ENCODE measurements around the gene DRGX.

DRGX gene

GRCh38 chr10:49397036-49397999, 1.4 kb upstream of the DRGX start:
- POLR2A ChIA-PET: no interaction called here
- DNase-seq (ENCODE audit: low read depth, low spot score): no peak
- no peak overlapping the region for H3K4me3 ChIP-seq (ENCODE audit: low read depth, low read length)
- CTCF ChIA-PET: interaction anchor here (0.7 to 0.8 kb wide), 2 partner anchors 10 to 422 kb away, joined by 3 read pairs; no protein-coding TSS in a partner anchor
- TF ChIP-seq CTCF (IDR thresholded peaks at IDR 0.05; ENCODE audit: insufficient read depth, low read length, missing control alignments): no peak

DNA sequence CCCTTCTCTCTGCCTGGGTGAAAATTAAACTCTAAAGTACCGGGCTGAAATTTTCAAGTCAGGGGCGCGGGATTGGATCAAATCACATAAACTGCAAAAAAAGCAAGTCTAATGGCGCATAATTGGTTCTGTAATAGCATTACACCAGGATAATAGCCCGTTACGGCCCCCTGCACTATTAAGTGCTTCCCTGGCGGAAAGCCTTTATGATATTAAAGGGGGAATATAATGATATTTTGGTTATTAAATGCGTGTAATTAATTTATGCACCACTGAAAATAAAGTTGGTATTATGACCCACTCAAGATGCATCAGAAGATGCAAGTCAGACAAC, 744 bp upstream of the DRGX start:
- ChIA-PET POLR2A (no interaction called here), CTCF (no interaction called here)
- no peak for TF ChIP-seq CTCF (IDR thresholded peaks at IDR 0.05; ENCODE audit: insufficient read depth, low read length, missing control alignments)
- DNase-seq (ENCODE audit: low read depth, low spot score): no peak
- H3K4me3 ChIP-seq (ENCODE audit: low read depth, low read length): no peak overlapping the region

DNA sequence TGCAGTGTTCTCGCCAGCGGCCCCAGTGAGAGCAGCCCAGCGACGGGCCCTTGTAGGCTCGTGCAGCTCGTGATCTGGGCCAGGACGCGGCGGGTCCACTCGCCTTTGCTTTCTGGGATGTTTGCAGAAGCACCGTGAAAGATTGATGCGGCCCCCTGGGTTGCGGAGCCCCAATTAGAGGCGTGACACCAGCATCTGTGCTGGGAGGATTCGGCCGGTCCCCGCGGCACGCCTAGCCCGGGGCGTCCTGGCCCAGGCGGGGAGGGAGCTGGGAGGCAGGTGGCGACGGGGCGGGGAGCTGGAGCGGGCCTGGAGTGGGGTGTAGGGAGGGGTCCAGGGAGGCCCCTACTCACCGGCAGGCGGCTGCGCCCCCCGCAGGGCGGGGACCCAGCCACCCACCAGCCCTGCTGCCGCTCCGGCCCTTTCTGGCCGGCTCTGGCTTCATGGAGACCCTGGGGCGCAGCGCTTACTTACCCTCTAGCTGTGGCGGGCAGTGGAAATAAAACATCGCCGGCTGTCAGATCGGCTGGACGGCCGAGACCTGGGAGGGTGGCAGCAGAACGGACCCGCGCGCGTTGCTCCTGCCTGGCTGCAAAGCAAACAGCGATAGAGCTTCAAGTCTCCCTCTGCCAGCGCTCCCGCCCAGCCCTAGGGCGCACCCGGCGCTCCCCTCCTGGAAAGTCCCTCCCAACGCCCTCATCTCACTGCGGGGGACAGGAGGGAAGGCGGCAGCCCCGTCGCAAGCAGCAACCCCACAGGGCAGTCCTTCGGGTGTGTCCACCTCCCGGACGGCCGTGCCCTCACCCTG, 752 bp downstream of the DRGX start:
- H3K4me3 ChIP-seq (ENCODE audit: low read depth, low read length): no peak overlapping the region
- no peak for TF ChIP-seq CTCF (IDR thresholded peaks at IDR 0.05; ENCODE audit: insufficient read depth, low read length, missing control alignments)
- DNase-seq (ENCODE audit: low read depth, low spot score): no peak
- POLR2A ChIA-PET: no interaction called here
- CTCF ChIA-PET: interaction anchor here (0.5 to 1.9 kb wide), 2 partner anchors 13 to 41 kb away, joined by 3 to 4 read pairs; no protein-coding TSS in a partner anchor

DNA sequence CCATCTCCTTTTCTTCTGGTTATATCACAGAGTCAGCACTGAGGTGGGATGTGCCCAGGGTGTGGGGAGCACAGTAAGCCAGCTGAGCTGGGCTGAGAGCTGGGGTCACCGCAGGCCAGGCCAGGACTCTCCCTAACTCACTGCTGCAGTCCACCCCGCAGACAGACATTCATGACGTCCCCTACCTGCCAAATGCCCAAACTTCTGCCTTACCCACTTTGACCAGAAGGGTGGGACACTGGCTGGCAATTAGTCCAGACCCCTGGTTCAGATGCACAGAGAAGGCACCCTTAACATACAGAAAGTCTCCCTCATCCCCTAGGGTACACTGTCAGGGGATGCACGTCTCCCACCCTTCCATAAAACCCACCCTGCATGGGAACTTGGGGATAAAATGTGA, 2.1 kb downstream of the DRGX start:
- no peak for DNase-seq (ENCODE audit: low read depth, low spot score)
- ChIA-PET POLR2A (no interaction called here), CTCF (no interaction called here)
- no peak for TF ChIP-seq CTCF (IDR thresholded peaks at IDR 0.05; ENCODE audit: insufficient read depth, low read length, missing control alignments)
- no peak overlapping the region for H3K4me3 ChIP-seq (ENCODE audit: low read depth, low read length)

DNA sequence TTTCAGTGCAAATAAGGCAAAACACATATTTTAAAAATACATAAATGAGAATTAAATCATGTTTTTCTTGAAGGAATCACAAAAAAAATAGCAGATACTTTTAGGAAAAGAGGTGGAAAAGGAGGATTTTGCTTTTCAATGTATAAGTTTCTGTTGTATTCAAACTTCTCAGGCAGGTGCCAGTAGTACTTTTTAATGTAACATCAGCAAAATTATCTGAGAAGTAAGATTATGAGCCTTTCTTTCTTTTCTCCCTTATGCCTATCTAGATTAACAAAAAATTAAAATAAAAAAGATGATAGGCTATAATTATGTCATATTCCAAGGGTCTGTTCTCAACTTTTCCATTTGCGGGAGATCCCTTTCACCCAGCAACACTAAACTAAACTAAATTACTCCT, 2.6 kb downstream of the DRGX start:
- TF ChIP-seq CTCF (IDR thresholded peaks at IDR 0.05; ENCODE audit: insufficient read depth, low read length, missing control alignments): no peak
- DNase-seq (ENCODE audit: low read depth, low spot score): no peak
- POLR2A ChIA-PET: no interaction called here
- CTCF ChIA-PET: no interaction called here
- no peak overlapping the region for H3K4me3 ChIP-seq (ENCODE audit: low read depth, low read length)

DNA sequence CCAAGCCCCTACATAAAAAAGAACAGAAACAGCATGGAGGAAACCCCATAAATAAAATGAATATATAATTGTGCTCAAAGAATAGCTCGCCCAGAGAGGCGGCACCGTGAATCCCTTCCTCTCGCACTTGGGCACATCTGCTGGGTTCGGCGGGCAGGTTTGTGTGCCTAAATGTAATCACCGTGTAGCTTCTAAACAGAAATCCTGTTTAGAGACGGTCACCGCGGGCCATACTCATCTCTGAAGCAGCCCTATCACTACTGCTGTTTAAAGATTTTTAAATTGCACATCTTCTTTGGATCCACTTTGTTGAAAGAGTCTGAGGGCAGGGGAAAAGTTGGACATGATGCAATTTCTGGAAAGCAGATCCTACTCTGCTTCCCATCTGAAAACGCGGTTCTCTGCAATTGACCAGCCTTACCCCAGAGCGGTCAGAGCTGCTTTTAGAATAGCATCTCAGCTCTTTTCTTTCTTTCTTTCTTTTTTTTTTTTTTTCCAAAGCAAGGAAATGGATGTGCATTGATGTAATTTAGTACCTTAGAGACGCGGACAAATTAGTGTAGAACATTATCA, 6.4 kb downstream of the DRGX start:
- no peak for TF ChIP-seq CTCF (IDR thresholded peaks at IDR 0.05; ENCODE audit: insufficient read depth, low read length, missing control alignments)
- ChIA-PET CTCF (interaction anchor here (1.7 kb wide), 1 partner anchor 18 kb away, joined by 5 read pairs; no protein-coding TSS in a partner anchor), POLR2A (no interaction called here)
- no peak overlapping the region for H3K4me3 ChIP-seq (ENCODE audit: low read depth, low read length)
- no peak for DNase-seq (ENCODE audit: low read depth, low spot score)
